Lower leg skin (tissue), 4 donors: Measurements from ENCODE around the gene MIS12. TPM values are rescaled to one million over a fixed set of nuclear protein-coding genes. Genes with fewer than 3 reads are reported as not detected.

Experiments
- DNase-seq, 2 donors: peaks; one replicate each; pipeline ENCODE4 v3.0.0-alpha.2; 2019; ENCODE audit warnings: low spot score in 2 of 2
- H3K4me3 ChIP-seq: fragments of 200-600 bp; sonication (generic); 2 replicates; pipeline ENCODE4 v1.5.1; 2017; ENCODE audit warnings: mild to moderate bottlenecking, low read depth; ENCODE audit not compliant: poor library complexity, severe bottlenecking
- POLR2A ChIP-seq, 2 donors: fragments of 450-650 bp; IDR thresholded peaks; one replicate each; pipeline ENCODE4 v1.6.1; 2016 to 2017; ENCODE audit warnings: antibody characterized with exemption in 2 of 2, mild to moderate bottlenecking in 1 of 2, moderate library complexity in 1 of 2
- WGBS, 2 donors: methylation state at CpG; one replicate each; pipeline ENCODE4 v1.1.5; 2018; 5-methylcytosine and 5-hydroxymethylcytosine counted together
- intact Hi-C: fragments of 100-400 bp; cut with DNase I; formaldehyde crosslinking; loops from one replicate; pipeline ENCODE4 v1.15.0; 2023; ENCODE audit warnings: low total_unique reads
- total RNA-seq, 4 donors: library from RNA; depleted of rRNA; stranded (reverse); fragments of >200 nt; gene quantifications; one replicate each; pipeline ENCODE4 v1.1.0, GENCODE V29; 2016
- TF ChIP-seq, protein P1 (sequence below), 3 donors: fragments of 450-650 bp; IDR thresholded peaks; one replicate each; pipeline ENCODE4 v1.5.1; 2016; ENCODE audit warnings: antibody characterized with exemption in 3 of 3, mild to moderate bottlenecking in 3 of 3, moderate library complexity in 2 of 3

MIS12 gene, protein sequence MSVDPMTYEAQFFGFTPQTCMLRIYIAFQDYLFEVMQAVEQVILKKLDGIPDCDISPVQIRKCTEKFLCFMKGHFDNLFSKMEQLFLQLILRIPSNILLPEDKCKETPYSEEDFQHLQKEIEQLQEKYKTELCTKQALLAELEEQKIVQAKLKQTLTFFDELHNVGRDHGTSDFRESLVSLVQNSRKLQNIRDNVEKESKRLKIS
- total RNA-seq: 10 to 100 TPM in 1 of 4 donors, 1 to 10 TPM in 3; 6.7 to 10.3 (median 9.5) TPM

GRCh38 chr17:5486206-5487124 lies at the start of gene MIS12:
Gene MIS12 (plus strand): TSS chr17:5486566. CDS start chr17:5488863, 2,297 bp downstream.
- 0% methylated on average over 52 to 71 of the region's 77 CpGs for WGBS, 2 donors
- intact Hi-C loops: no loop called here

GRCh38 chr17:5437721-5438317 lies 48.5 kb upstream of the MIS12 start:
- WGBS, 2 donors: 40 to 47% methylated on average over 5 of the region's 5 CpGs
- DNase-seq: no peak
- intact Hi-C loops: no loop called here
- peak overlapping the region; percentile 81 for H3K4me3 ChIP-seq
- TF ChIP-seq, protein P1, sequence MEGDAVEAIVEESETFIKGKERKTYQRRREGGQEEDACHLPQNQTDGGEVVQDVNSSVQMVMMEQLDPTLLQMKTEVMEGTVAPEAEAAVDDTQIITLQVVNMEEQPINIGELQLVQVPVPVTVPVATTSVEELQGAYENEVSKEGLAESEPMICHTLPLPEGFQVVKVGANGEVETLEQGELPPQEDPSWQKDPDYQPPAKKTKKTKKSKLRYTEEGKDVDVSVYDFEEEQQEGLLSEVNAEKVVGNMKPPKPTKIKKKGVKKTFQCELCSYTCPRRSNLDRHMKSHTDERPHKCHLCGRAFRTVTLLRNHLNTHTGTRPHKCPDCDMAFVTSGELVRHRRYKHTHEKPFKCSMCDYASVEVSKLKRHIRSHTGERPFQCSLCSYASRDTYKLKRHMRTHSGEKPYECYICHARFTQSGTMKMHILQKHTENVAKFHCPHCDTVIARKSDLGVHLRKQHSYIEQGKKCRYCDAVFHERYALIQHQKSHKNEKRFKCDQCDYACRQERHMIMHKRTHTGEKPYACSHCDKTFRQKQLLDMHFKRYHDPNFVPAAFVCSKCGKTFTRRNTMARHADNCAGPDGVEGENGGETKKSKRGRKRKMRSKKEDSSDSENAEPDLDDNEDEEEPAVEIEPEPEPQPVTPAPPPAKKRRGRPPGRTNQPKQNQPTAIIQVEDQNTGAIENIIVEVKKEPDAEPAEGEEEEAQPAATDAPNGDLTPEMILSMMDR (IDR thresholded peaks at IDR 0.05): no peak
- no peak for TF ChIP-seq POLR2A (IDR thresholded peaks at IDR 0.05)

More at GRCh38 chr17:5486206-5487124, at the start of gene MIS12:
- TF ChIP-seq, protein P1 (IDR thresholded peaks at IDR 0.05): no peak
- no peak for TF ChIP-seq POLR2A (IDR thresholded peaks at IDR 0.05)
- peak; percentile 99 to 100 for DNase-seq
- H3K4me3 ChIP-seq: peak within 1 kb of the TSS; percentile 92

DNA sequence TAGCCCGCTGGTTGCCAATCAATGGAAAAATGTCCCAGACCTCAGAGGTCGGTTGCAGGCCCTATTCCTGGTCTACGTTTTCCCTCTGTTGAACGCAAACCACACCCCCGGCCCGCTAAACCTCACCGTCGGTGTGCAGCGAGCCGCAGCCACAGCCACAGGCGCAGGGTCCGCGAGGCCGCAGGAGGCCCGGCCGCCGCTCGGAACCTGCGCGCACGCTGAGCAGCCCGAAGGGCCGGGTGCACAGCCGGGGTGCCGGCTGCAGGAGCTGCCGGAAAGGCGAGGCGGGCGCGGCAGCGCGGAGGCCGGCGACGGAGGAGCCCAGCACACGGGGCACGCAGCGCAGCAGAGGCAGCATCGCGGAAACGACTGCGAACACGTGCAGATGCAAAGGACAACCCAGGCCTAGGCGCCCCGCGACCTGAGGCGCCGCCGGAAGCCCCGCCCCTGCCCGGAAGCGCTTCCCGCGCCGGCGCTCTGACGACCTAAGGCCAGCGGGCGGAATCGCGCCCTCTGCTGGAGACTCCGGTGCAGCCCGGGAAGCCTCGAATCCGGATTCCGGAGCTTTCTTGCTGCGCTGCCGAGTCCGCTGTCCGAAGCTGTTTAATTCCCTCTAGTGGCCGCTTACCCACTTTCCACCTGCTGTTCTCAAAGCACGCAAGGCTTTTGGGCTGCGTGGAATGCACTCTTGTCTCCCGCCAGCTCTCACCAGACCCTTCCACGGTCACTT lies 47.5 kb upstream of the MIS12 start, which contains the start of gene C1QBP:
Gene C1QBP (minus strand): TSS at position 440 of the 730 bp plus-strand sequence. CDS start 82 bp downstream, at position 358.
- intact Hi-C loops: no loop called here
- DNase-seq: peak; percentile 89 to 97
- H3K4me3 ChIP-seq: peak within 1 kb of the TSS; percentile 81
- TF ChIP-seq, protein P1 (IDR thresholded peaks at IDR 0.05): peak in 1 of 3 donors; percentile 98
- TF ChIP-seq POLR2A (IDR thresholded peaks at IDR 0.05): no peak
- 0 to 1% methylated on average over 31 to 69 of the region's 75 CpGs for WGBS, 2 donors

DNA sequence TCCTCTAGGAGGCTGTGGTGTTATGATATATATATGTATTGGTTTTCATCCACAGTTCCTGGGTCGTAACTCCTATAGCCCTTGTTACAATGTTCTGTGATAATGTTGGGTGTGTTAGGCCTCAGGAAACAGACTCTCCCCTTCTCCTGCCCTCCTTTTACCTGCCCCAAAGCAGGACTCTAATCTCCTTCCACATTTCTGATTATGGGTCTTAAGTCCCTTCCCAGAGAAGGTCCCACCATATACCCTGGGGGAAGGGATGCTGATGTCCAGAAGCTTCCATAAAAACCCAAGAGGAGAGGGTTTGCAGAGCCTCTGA lies 47.0 kb upstream of the MIS12 start:
- 0% methylated on average over 1 of the region's 1 CpG for WGBS, 2 donors
- intact Hi-C loops: no loop called here
- no peak for DNase-seq
- TF ChIP-seq, protein P1 (IDR thresholded peaks at IDR 0.05): no peak
- TF ChIP-seq POLR2A (IDR thresholded peaks at IDR 0.05): no peak
- no peak overlapping the region for H3K4me3 ChIP-seq

GRCh38 chr17:5443728-5444127 lies 42.6 kb upstream of the MIS12 start:
- DNase-seq: no peak
- WGBS, 2 donors: 95 to 97% methylated on average over 6 of the region's 6 CpGs
- TF ChIP-seq, protein P1 (IDR thresholded peaks at IDR 0.05): no peak
- no peak for TF ChIP-seq POLR2A (IDR thresholded peaks at IDR 0.05)
- intact Hi-C loops: no loop called here
- no peak overlapping the region for H3K4me3 ChIP-seq
